GM21381 (cell line): ENCODE results near the gene GNA15.

ENCODE experiments used
- ATAC-seq: cut with Tn5 transposase; IDR thresholded peaks from one replicate; pipeline ENCODE4 v1.9.1; 2021; ENCODE audit warnings: mild to moderate bottlenecking, moderate library complexity; ENCODE audit not compliant: unreplicated experiment

Gene GNA15

GRCh38 chr19:3106509-3107141 is 29.2 kb upstream of the GNA15 start:
- no peak for ATAC-seq

GRCh38 chr19:3107658-3108057 is 28.2 kb upstream of the GNA15 start:
- no peak for ATAC-seq

- ATAC-seq, result no peak
These were observed 27.1 kb upstream of the GNA15 start for GRCh38 chr19:3108775-3109174.

GRCh38 chr19:3109491-3109890 is 26.3 kb upstream of the GNA15 start:
- ATAC-seq, result no peak

- no peak for ATAC-seq
These were observed 25.6 kb upstream of the GNA15 start for GRCh38 chr19:3110126-3110825.

- ATAC-seq, result no peak
These were observed 24.1 kb upstream of the GNA15 start for GRCh38 chr19:3111586-3112247.

- no peak for ATAC-seq
These were observed 23.3 kb upstream of the GNA15 start for GRCh38 chr19:3112375-3113099.

GRCh38 chr19:3113100-3114017 is 22.5 kb upstream of the GNA15 start:
- ATAC-seq, result no peak

- ATAC-seq, result no peak
These were observed 21.7 kb upstream of the GNA15 start for GRCh38 chr19:3114018-3114726.

- no peak for ATAC-seq
These were observed 21.0 kb upstream of the GNA15 start for GRCh38 chr19:3114811-3115210.

GRCh38 chr19:3115411-3115810 is 20.4 kb upstream of the GNA15 start:
- no peak for ATAC-seq

GRCh38 chr19:3115916-3116602 is 19.8 kb upstream of the GNA15 start:
- no peak for ATAC-seq

GRCh38 chr19:3116621-3117020 is 19.2 kb upstream of the GNA15 start:
- ATAC-seq, result no peak

GRCh38 chr19:3117716-3118115 is 18.1 kb upstream of the GNA15 start:
- ATAC-seq, result no peak

- no peak for ATAC-seq
These were observed 17.4 kb upstream of the GNA15 start for GRCh38 chr19:3118232-3119070.

GRCh38 chr19:3119071-3119595 is 16.7 kb upstream of the GNA15 start:
- no peak for ATAC-seq

GRCh38 chr19:3119693-3120380 is 16.0 kb upstream of the GNA15 start:
- ATAC-seq, result no peak
